Hypothalamus (tissue), 51 donors: Measurements from ENCODE around the gene MSLN.
A peak's percentile ranks its signal among the peaks of the same experiment; 100 is the strongest.

Experiments
- DNase-seq, 51 donors: peaks; one replicate each; lab custom pipeline; 2025; lab: John Stamatoyannopoulos, UW

MSLN gene

GRCh38 chr16:800834-801511, 40.4 kb downstream of the MSLN start:
- no peak for DNase-seq

DNA sequence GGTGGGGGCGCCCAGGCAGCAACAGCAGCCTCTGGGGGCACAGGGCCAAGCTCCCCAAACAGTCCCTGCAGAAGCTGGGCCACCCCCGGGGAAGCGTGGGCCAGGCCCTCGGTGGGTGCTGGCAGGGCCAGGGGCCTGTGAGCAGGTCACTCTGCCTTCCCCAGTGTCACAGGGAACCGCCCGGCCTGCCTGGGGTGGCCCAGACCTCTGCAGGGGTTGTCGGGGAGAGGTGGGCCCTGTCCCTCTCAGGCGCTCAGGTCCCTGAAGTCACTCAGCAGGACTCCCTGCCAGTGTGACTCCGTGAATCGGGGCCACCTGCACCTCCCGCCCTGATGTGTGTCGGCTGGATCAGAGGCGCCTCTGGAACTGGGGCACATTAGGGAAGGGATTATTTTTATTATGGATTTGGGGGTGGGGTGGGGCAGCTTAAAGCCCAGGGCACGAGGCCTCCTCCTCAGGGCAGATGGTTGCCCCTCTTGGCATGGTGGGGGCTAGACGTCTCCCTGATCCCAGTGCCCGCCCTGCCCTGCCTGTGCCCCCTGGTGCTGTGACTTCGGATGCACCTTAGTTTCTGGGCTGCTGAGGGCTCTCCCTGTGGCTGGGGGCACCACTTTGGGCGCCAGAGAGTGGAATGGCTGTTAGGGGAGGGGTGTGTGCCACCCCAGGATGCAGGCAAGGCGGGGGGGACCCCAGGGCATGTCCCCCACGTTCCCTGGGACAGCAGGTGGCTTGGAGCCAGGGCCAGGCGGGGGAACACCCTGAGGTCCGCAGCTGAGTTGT, 41.2 kb downstream of the MSLN start:
- no peak for DNase-seq

DNA sequence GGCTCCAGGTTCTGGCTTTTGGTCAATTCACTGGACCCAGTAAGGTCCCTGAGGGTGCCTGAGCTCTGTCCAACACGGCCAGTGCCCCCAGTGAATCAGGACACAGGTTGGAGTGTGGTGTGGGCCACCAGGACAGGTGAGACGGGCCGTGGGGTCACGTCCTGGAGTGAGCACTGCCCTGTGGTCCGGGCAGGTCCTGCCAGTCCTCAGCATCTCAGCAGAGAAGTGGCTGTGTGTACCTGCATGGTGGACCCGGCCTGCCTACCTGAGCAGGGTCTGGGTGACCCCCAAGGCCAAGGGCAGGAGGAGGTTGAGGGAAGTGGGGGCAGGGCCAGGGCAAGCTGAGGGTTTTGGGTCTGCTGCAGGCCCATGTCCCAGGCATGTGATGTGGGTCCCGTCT, 41.9 kb downstream of the MSLN start:
- no peak for DNase-seq

GRCh38 chr16:802914-803753, 42.6 kb downstream of the MSLN start:
- no peak for DNase-seq

DNA sequence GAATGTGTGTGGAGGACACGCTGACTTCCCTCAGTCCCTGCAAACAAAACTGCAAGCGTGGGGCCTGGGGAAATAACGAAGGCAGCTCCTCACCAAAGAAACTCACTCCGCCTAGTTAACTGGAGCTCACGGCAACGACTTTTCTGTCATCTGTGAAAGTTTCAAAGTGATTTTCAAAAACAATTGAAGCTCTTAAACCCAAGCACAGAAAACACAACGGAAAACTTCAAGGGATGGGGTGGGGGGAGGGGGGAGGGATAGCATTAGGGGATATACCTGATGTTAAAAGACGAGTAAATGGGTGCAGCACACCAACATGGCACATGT, 43.2 kb downstream of the MSLN start:
- no peak for DNase-seq

GRCh38 chr16:804193-805048, 43.9 kb downstream of the MSLN start:
- DNase-seq, result no peak

- DNase-seq, result no peak
These were observed 44.9 kb downstream of the MSLN start for GRCh38 chr16:805474-805873.

- peak in 50 of 51 donors; percentile 29 to 93 (median 82) for DNase-seq
These were observed 47.0 kb downstream of the MSLN start for GRCh38 chr16:807347-808084.

GRCh38 chr16:808085-808386, 47.5 kb downstream of the MSLN start:
- DNase-seq, result no peak

- peak in 46 of 51 donors; percentile 4 to 79 (median 46) for DNase-seq
These were observed 52.8 kb downstream of the MSLN start for GRCh38 chr16:813204-813915.

- peak in 1 of 51 donors; percentile 45 for DNase-seq
These were observed 53.4 kb downstream of the MSLN start for GRCh38 chr16:813916-814412.

DNA sequence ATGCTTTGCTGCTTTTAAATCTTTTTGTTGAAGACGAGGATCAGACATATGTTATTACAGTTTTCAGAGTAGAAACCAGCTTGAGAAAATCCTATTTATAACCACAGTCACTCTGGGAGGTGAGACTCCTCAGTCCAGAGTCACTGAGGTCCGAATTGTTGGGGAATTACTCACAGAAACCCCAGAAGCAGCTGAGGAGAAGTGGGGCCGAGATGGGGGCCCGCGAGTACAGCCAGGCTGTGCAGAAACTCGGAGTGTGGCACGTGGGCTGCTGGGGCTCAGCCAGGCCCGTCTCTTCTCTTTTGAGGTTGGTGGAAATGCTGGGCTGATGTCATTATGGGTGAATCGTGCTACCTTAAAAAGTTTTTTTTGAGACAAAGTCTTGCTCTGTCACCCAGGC, 54.4 kb downstream of the MSLN start:
- peak in 1 of 51 donors; percentile 11 for DNase-seq

- DNase-seq, result no peak
These were observed 55.3 kb downstream of the MSLN start for GRCh38 chr16:815861-816260.

- DNase-seq, result no peak
These were observed 56.7 kb downstream of the MSLN start for GRCh38 chr16:817001-817906.

- no peak for DNase-seq
These were observed 57.6 kb downstream of the MSLN start for GRCh38 chr16:818132-818531.
